ENCODE results near the gene WWC1. TPM values are rescaled to one million over a fixed set of nuclear protein-coding genes. Genes with fewer than 3 reads are reported as not detected.
"Not testable (repeated sequence)": the region's sequence is repeated elsewhere in the genome, so short reads cannot be mapped to it uniquely, and the experiment has no call there.

The WWC1 gene
- total RNA-seq, 1 donor from 2014 or later: 13.7 TPM

DNA sequence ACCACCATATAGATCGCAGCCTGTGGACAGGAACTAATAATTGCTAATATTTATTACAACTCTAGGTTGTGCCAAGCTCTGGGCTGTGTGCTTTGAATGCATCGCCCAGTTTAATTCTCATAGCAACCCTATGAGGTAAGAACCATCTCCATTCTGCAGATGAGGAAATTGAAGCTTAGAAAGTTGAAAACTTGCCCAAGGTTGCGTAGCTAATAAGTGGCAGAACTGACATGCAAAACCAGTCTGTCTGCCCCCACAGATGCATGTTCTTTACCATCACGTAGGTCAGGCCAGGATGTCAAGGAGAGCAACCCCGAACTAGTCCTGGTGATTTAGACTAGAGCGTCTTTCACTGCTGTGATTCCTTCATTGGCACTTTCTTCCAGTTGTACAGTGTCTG lies 15.6 kb downstream of the WWC1 start:
- peaks cover 2% of the 10 kb centered on the region for H3K4me1 Mint-ChIP-seq
- no peak overlapping the region for H3K4me3 Mint-ChIP-seq
- H3K27me3 Mint-ChIP-seq (ENCODE audit: low read depth): no peaks in the 10 kb centered on the region
- no peaks in the 10 kb centered on the region for H3K36me3 Mint-ChIP-seq (ENCODE audit: low read depth)
- H3K9me3 Mint-ChIP-seq: no peaks in the 10 kb centered on the region
- no peak for DNase-seq (ENCODE audit: low read depth, low spot score)
- H3K27ac Mint-ChIP-seq (ENCODE audit: unreplicated experiment): no peak overlapping the region
- TF ChIP-seq, protein P1, sequence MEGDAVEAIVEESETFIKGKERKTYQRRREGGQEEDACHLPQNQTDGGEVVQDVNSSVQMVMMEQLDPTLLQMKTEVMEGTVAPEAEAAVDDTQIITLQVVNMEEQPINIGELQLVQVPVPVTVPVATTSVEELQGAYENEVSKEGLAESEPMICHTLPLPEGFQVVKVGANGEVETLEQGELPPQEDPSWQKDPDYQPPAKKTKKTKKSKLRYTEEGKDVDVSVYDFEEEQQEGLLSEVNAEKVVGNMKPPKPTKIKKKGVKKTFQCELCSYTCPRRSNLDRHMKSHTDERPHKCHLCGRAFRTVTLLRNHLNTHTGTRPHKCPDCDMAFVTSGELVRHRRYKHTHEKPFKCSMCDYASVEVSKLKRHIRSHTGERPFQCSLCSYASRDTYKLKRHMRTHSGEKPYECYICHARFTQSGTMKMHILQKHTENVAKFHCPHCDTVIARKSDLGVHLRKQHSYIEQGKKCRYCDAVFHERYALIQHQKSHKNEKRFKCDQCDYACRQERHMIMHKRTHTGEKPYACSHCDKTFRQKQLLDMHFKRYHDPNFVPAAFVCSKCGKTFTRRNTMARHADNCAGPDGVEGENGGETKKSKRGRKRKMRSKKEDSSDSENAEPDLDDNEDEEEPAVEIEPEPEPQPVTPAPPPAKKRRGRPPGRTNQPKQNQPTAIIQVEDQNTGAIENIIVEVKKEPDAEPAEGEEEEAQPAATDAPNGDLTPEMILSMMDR (conservative IDR thresholded peaks at IDR 0.05): no peak

DNA sequence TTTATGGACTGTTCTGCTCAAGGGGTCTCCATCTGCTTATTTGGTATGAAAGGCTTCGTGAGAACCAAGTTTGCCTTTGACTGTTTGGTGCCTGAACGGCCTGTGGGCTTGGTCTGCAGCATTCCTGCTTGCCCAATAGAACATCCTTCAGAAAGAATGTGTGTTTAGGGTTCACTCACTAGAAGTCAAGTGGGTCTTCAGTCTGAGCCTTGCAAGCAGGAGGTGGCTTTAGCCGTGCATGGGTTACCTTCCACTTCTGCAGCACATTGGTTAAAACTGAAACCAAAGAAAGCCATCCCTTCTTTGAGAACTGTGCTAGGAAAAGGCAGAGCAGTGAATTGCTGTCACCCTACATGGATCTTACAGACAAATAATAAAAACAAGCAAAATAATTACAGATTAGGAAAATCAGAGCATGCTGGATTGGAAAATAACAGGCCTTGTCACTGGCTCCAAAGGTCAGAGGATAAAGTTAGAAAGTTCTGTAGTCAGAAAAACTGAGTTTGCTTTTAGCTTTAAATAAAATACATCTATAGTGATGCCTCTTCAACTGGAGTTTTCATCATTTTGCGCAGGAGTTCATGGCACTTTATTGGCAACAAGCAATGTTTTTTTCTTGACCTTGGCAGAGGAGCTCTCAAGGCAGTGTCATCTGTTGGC lies 16.6 kb downstream of the WWC1 start:
- TF ChIP-seq, protein P1 (conservative IDR thresholded peaks at IDR 0.05): no peak
- H3K4me1 Mint-ChIP-seq: no peaks in the 10 kb centered on the region
- DNase-seq (ENCODE audit: low read depth, low spot score): no peak
- no peaks in the 10 kb centered on the region for H3K36me3 Mint-ChIP-seq (ENCODE audit: low read depth)
- H3K27ac Mint-ChIP-seq (ENCODE audit: unreplicated experiment): no peak overlapping the region
- no peaks in the 10 kb centered on the region for H3K27me3 Mint-ChIP-seq (ENCODE audit: low read depth)
- no peaks in the 10 kb centered on the region for H3K9me3 Mint-ChIP-seq
- H3K4me3 Mint-ChIP-seq: no peak overlapping the region

DNA sequence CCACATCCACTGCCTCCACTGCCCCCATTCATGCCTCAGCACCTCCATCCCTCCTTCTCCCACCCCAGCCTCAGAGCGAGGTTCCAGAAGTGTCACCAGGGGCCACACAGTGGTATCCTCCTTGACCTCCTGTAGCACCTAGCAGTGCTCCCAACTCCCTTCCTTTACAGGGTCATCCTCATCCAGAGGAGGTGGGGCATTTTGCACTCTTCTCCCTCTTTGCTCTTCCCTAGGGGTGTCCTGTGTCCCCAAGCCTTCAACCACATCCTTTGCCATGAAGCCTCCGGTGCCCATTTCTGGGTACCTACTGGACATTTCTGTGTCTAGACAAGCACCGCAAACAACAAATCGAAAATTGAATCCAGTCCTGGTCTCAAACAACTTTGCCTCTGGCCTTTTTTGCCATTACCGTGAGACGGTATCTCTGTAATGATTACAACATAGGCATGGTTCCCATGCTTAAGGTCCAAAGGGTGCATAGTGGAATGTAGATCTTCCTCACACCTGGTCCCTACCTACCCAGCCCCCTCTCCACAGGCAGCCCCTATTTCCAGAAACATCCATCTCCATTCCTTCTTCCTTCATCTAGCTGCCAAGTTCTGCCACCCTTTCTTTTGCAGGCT lies 17.6 kb downstream of the WWC1 start:
- no peaks in the 10 kb centered on the region for H3K36me3 Mint-ChIP-seq (ENCODE audit: low read depth)
- H3K4me1 Mint-ChIP-seq: peaks cover 6% of the 10 kb centered on the region
- DNase-seq (ENCODE audit: low read depth, low spot score): no peak
- no peaks in the 10 kb centered on the region for H3K9me3 Mint-ChIP-seq
- H3K27me3 Mint-ChIP-seq (ENCODE audit: low read depth): no peaks in the 10 kb centered on the region
- H3K4me3 Mint-ChIP-seq: no peak overlapping the region
- no peak overlapping the region for H3K27ac Mint-ChIP-seq (ENCODE audit: unreplicated experiment)
- TF ChIP-seq, protein P1 (conservative IDR thresholded peaks at IDR 0.05): no peak

DNA sequence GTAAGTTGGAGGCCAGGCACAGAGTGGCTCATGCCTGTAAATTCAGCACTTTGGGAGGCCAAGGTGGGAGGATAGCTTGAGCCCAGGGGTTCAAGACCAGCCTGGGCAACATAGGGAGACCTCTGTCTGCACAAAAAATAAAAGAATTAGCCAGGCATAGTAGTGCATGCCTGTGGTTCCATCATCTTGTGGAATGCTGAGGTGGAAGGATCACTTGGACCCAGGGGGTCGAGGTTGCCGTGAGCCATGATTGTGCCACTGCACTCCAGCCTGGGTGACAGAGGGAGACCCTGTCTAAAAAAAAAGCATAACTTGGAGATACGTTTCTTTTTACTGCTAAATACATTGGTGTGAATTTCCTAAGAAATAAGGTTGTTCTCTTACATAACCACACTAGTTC lies 19.1 kb downstream of the WWC1 start:
- H3K9me3 Mint-ChIP-seq; H3K36me3 Mint-ChIP-seq (ENCODE audit: low read depth); DNase-seq (ENCODE audit: low read depth, low spot score); H3K27me3 Mint-ChIP-seq (ENCODE audit: low read depth); H3K4me3 Mint-ChIP-seq; H3K27ac Mint-ChIP-seq (ENCODE audit: unreplicated experiment): not testable (repeated sequence)
- H3K4me1 Mint-ChIP-seq: peaks cover 15% of the 10 kb centered on the region

DNA sequence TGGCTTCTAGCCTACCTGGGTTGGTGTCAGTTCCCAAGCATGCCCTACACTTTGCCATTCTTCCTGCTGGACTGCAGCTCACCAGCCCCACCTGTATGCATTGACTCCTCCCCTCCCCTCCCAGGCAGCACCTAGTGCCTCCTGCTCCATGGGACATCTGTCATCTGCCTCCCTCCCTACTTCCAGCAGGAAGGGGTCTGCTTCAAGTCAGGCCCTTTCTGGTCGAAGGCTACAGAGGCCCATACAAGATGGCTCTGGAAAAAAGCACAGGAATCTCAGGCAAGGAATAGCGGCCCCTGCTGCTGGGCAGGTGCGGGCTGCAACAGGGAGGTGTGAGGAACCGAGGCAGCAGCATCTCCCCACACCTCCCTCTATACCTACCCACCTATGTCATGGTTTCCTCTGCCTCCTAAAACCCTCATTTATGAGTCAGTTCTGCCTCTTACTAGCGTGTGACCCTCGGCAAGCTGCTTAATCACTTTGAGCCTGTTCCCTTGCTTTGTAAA lies 19.7 kb downstream of the WWC1 start:
- no peak for DNase-seq (ENCODE audit: low read depth, low spot score)
- no peaks in the 10 kb centered on the region for H3K9me3 Mint-ChIP-seq
- TF ChIP-seq, protein P1 (conservative IDR thresholded peaks at IDR 0.05): no peak
- no peaks in the 10 kb centered on the region for H3K27me3 Mint-ChIP-seq (ENCODE audit: low read depth)
- no peaks in the 10 kb centered on the region for H3K36me3 Mint-ChIP-seq (ENCODE audit: low read depth)
- H3K4me3 Mint-ChIP-seq: no peak overlapping the region
- H3K27ac Mint-ChIP-seq (ENCODE audit: unreplicated experiment): no peak overlapping the region
- H3K4me1 Mint-ChIP-seq: peaks cover 20% of the 10 kb centered on the region

- H3K27me3 Mint-ChIP-seq (ENCODE audit: low read depth): no peaks in the 10 kb centered on the region
- H3K4me1 Mint-ChIP-seq: peaks cover 36% of the 10 kb centered on the region
- H3K36me3 Mint-ChIP-seq (ENCODE audit: low read depth): no peaks in the 10 kb centered on the region
- H3K9me3 Mint-ChIP-seq: no peaks in the 10 kb centered on the region
- H3K27ac Mint-ChIP-seq (ENCODE audit: unreplicated experiment): no peak overlapping the region
- TF ChIP-seq, protein P1 (conservative IDR thresholded peaks at IDR 0.05): no peak
- no peak overlapping the region for H3K4me3 Mint-ChIP-seq
- DNase-seq (ENCODE audit: low read depth, low spot score): no peak
These were observed 21.3 kb downstream of the WWC1 start for GRCh38 chr5:168312606-168313295.

Measured in neural crest cell (in vitro differentiated cells).